Left lung (tissue), 10 donors: ENCODE data around the gene CCL4. TPM values are rescaled to one million over a fixed set of nuclear protein-coding genes. Genes with fewer than 3 reads are reported as not detected.
"Not testable (repeated sequence)": the region's sequence is repeated elsewhere in the genome, so short reads cannot be mapped to it uniquely, and the experiment has no call there.

ENCODE experiments used
- ATAC-seq: fragments of 200-7000 bp; cut with Tn5 transposase; one replicate; pipeline ENCODE4 v1.9.1; 2020; ENCODE audit warnings: moderate library complexity
- DNase-seq, 4 donors: peaks; one replicate each; pipeline ENCODE4 v3.0.0-alpha.2; 2013 to 2020
- H3K27ac ChIP-seq, 2 donors: fragments of 200-600 bp; sonication (generic) in 1 of 2; one replicate each; pipeline versions ENCODE4 v1.5.0 to v1.8.0; 2020 to 2021
- H3K27me3 ChIP-seq, 2 donors: fragments of 200-600 bp; sonication (generic) in 1 of 2; one replicate each; pipeline versions ENCODE4 v1.5.0 to v1.8.0; 2020 to 2021
- H3K36me3 ChIP-seq, 2 donors: fragments of 200-600 bp; sonication (generic) in 1 of 2; one replicate each; pipeline versions ENCODE4 v1.5.0 to v1.8.0; 2020 to 2021
- H3K4me1 ChIP-seq, 2 donors: fragments of 200-600 bp; one replicate each; pipeline ENCODE4 v1.8.0; 2021
- H3K4me3 ChIP-seq, 2 donors: fragments of 200-600 bp; sonication (generic) in 1 of 2; one replicate each; pipeline versions ENCODE4 v1.5.0 to v1.8.0; 2020 to 2021; ENCODE audit warnings: mild to moderate bottlenecking in 1 of 2
- H3K9me3 ChIP-seq, 2 donors: fragments of 200-600 bp; sonication (generic) in 1 of 2; one replicate each; pipeline versions ENCODE4 v1.5.0 to v1.8.0; 2020 to 2021
- CTCF ChIP-seq, 2 donors: fragments of 200-600 bp; sonication (generic) in 1 of 2; IDR thresholded peaks; one replicate each; pipeline versions ENCODE4 v1.5.0 to v1.8.0; 2021; ENCODE audit warnings: antibody characterized with exemption in 2 of 2
- intact Hi-C, 2 donors: fragments of 100-400 bp; cut with DNase I; formaldehyde crosslinking; loops; one replicate each; pipeline versions ENCODE4 v1.11.2 to v1.14.2; 2022
- polyA plus RNA-seq, 6 donors: library from polyadenylated mRNA; unstranded; fragments of 120-200 nt; gene quantifications; one replicate each; pipeline ENCODE4 v1.2.1, GENCODE V29; 2013; ENCODE audit not compliant: insufficient read length in 6 of 6
- total RNA-seq, 2 donors: library from RNA; stranded (reverse); fragmentation: NEBNext Ultra II Directional; extraction: Animal tissue kit (Norgen Biotek cat#: 25700); gene quantifications; one replicate each; pipeline ENCODE4 v1.2.1, GENCODE V29; 2021
- donor health status: DM: no; HTN: yes; CAD: no.
- donor health status: DM: no; HTN: no; CAD: no.

CCL4 gene
- total and polyA plus RNA-seq, 8 donors: 0.72 to 62.0 (median 6.6) TPM

- DNase-seq (no peak), ATAC-seq (no peak)
- peak overlapping the region in 1 of 2 donors; percentile 59 for H3K27ac ChIP-seq
- H3K9me3 ChIP-seq: no peaks in the 10 kb centered on the region
- TF ChIP-seq CTCF (IDR thresholded peaks at IDR 0.05): no peak
- intact Hi-C loops: no loop called here
- H3K27me3 ChIP-seq: no peaks in the 10 kb centered on the region
- H3K4me1 ChIP-seq: peaks cover 3 to 57% of the 10 kb centered on the region in 2 donors
- peak overlapping the region in 1 of 2 donors; percentile 28 for H3K4me3 ChIP-seq
- H3K36me3 ChIP-seq: no peaks in the 10 kb centered on the region
Measured at GRCh38 chr17:36089339-36089865, 14.2 kb upstream of the CCL4 start.

GRCh38 chr17:36089888-36090836 lies 13.5 kb upstream of the CCL4 start, which contains the start of gene CCL3:
CCL3 (minus strand) TSS chr17:36090143; CDS start chr17:36090058, 85 bp downstream.
- DNase-seq: peak in 2 of 4 donors; percentile 10 to 41
- H3K9me3 ChIP-seq: no peaks in the 10 kb centered on the region

GRCh38 chr17:36092230-36092629 lies 11.4 kb upstream of the CCL4 start:
- H3K36me3 ChIP-seq: no peaks in the 10 kb centered on the region
- no peaks in the 10 kb centered on the region for H3K9me3 ChIP-seq
- ATAC-seq: no peak
- no peaks in the 10 kb centered on the region for H3K27me3 ChIP-seq
- peaks cover 0 to 37% of the 10 kb centered on the region in 2 donors for H3K4me1 ChIP-seq
- no peak overlapping the region for H3K4me3 ChIP-seq
- intact Hi-C loops: no loop called here
- TF ChIP-seq CTCF (IDR thresholded peaks at IDR 0.05): no peak
- DNase-seq: no peak
- H3K27ac ChIP-seq: no peak overlapping the region

More at GRCh38 chr17:36089888-36090836, 13.5 kb upstream of the CCL4 start, which contains the start of gene CCL3:
- intact Hi-C loops: no loop called here
- Histone ChIP-seq H3K4me1 (peaks cover 3 to 51% of the 10 kb centered on the region in 2 donors), H3K27ac (peak within 1 kb of the TSS in 1 of 2 donors; percentile 59), H3K4me3 (peak within 1 kb of the TSS in 1 of 2 donors; percentile 28), H3K36me3 (no peaks in the 10 kb centered on the region), H3K27me3 (no peaks in the 10 kb centered on the region)
- peak; percentile 50 for ATAC-seq
- no peak for TF ChIP-seq CTCF (IDR thresholded peaks at IDR 0.05)

- H3K27me3 ChIP-seq, H3K27ac ChIP-seq, H3K4me3 ChIP-seq, DNase-seq, intact Hi-C loops, H3K36me3 ChIP-seq, ATAC-seq, H3K9me3 ChIP-seq: not testable (repeated sequence)
- H3K4me1 ChIP-seq: peaks cover 0 to 37% of the 10 kb centered on the region in 2 donors
Measured at GRCh38 chr17:36092715-36093114, 10.9 kb upstream of the CCL4 start.

- no peaks in the 10 kb centered on the region for H3K9me3 ChIP-seq
- H3K27me3 ChIP-seq: no peaks in the 10 kb centered on the region
- H3K4me3 ChIP-seq: no peak overlapping the region
- intact Hi-C loops: no loop called here
- DNase-seq (no peak), ATAC-seq (no peak)
- TF ChIP-seq CTCF (IDR thresholded peaks at IDR 0.05): no peak
- H3K27ac ChIP-seq: no peak overlapping the region
- no peaks in the 10 kb centered on the region for H3K36me3 ChIP-seq
- peaks cover 0 to 29% of the 10 kb centered on the region in 2 donors for H3K4me1 ChIP-seq
Measured at GRCh38 chr17:36094232-36094631, 9.4 kb upstream of the CCL4 start.
